Measurements from ENCODE around the gene STON2.

The STON2 gene

DNA sequence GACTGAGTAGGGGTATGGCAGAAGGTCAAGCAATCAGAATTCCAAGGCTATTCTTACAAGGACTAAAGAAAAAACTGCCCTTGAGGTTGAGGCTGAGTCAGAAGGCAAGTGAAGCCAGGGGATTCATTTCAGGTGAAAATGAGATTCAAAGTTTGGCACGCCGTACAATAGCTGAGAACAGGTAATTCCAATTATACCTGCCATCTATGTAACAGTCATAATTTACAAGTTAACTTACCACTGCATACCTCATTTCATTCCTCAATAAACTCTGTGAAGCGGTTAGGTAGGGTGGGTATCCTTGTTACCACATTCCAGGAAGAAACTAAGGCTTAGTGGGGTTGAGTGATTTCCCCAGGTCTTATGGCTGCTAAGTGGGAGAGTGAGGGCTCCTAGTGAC is 64.1 kb downstream of the STON2 start:
- DNase-seq: no peak

GRCh38 chr14:81332725-81333124 is 67.4 kb downstream of the STON2 start:
- DNase-seq: no peak

DNA sequence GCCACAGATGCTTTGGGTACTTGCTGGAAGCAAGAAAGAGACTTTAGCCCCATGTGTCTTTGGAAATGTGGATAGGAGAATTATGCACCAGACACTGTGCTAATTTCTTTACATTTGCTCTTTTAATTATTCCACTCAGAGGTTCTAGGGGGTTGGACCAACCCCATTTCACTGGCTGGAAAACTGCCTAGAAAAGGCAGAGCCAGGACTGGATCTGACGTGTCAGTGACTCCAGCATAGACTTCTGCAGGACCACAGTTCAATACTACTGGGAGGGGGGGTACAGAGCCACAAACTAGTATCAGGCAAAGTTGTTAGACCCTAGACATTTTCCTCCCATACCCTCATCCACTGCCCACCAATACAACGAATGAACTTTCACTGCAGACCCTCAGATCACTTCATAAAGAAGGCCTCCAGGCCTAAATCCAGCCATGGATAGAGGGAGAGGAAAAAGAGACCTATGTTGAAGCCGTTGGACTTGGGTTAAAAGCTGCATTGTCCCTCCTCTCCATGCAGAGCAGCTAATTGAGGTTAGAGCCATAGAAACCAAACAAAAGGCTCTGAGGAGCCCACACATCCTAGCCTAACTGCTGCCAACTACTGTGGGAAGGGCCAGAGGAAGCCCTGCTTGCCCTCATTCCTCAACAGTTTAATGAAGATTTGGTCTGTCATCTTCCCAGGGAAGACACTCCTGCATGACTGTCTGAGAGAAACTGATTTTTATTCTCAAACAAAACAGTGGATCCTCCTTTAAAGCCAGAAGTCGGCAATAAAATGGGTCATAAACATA is 68.7 kb downstream of the STON2 start:
- DNase-seq: peak in 13 of 56 donors; percentile 22 to 64 (median 39)

DNA sequence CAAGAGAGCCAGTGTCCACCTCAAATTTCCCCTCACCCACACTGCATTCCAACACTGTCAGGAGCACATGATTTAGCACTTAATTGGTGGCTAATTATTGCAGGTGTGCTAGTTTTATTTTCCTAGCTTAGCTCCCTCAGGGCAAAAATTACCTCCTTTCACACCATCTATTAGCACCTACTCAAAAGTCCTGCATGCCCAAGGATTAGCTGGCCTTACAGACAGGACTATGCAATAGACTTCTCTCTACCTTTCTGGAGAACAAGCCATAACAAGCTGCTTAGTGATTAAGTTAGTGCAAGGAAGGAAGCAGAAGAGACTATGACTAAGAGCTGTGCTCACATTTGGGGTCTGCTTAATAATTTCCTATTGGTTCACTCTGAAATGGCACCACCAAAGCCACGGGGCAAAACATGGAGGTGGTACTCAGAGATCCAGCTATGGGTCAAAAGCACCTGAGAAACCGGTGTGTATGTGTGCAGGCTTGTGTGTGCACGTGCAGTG is 69.5 kb downstream of the STON2 start:
- DNase-seq: no peak

DNA sequence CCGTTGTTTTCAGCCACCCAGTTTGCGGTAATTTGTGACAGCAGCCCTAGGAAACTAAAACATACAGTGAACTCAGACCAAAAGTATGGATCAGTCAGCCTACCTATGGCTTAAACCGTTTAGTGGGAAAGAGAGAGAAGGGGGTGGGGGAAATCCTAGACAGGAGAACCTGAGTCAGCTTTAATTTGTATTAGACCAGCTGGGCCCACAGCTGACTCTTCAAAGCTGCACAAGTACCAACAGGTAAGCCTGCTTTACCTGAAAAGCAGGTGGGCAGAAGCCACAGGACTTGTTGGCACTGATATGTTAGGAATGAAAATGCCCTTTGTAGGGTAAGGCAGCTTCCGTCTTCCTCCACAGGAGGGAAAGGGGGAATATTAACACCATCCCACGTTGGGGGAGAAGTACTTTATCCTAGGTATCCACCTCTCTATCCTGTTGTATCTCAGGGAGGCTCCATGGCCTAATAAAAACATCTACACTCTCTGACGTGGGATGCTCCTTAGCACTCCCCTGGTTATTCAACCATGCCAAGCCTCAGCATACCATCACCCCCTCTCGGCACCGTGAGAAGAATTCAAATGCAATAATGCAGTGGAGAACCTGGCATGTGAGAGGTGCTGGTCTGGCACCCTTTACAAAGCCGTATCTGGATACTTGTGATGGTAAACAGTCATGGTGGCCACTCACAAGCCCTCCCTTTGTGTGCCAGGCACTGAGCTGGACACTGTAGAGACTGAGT is 70.3 kb downstream of the STON2 start:
- no peak for DNase-seq

DNA sequence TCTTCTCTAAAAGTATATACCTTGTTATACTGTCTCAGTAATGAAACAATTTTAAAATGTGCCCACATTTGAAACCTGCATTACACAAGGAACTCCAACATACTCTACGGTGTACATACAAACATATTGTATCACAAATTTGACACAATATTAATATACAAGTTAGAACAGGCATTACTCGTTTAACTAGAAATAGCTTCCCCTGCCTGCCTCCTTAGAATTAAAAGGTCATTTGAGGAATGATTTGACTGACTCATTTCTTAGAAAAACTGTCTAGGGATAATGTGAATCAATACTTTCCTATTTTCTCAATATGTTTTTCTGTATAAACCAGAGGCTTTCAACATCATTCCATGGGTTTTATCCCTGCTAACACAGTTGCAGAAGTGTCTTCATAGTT is 73.7 kb downstream of the STON2 start:
- DNase-seq: no peak

DNA sequence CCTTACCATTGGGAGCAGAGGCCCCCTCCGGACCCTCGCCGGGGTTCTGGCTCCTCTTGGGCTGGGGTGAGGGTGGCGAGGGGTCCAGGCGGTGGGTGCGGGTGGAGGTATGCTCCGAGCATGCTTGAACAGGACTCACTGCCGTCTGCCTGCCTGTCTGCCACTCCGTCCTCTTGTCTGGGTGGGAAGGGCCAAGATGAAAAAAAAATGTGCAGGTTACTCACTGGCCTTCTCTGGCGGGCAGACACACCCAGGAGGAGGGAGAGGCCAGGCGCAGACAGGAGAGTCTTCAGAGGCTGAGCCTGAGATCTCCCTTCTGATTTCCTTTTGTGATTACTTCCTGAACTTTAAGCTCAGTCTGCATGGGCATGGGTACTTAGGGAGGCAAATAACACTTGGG is 76.1 kb downstream of the STON2 start:
- peak in 1 of 56 donors; percentile 26 for DNase-seq

- peak in 5 of 56 donors; percentile 6 to 40 (median 29) for DNase-seq
Observed at GRCh38 chr14:81323093-81323492, 77.0 kb downstream of the STON2 start.

GRCh38 chr14:81319946-81320345 is 80.2 kb downstream of the STON2 start:
- no peak for DNase-seq

DNA sequence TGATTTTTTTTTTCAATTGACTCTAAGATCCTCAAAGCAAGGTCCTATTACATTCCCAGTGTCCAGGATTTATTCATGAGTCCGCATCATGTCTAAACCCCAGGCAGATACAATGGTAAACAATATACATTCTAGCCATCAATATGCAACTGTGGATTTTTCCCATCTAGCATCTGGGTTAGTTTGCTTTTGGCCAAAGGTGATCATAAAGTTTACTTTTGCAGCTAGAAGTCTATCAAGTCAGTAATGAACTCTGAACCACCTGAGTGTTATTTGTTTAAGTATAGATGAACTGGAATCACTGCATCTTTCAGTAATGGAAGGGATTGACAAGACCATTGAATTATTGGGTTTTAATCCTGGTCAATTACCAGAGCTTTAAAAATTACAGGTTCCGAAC is 80.8 kb downstream of the STON2 start:
- DNase-seq: no peak

DNA sequence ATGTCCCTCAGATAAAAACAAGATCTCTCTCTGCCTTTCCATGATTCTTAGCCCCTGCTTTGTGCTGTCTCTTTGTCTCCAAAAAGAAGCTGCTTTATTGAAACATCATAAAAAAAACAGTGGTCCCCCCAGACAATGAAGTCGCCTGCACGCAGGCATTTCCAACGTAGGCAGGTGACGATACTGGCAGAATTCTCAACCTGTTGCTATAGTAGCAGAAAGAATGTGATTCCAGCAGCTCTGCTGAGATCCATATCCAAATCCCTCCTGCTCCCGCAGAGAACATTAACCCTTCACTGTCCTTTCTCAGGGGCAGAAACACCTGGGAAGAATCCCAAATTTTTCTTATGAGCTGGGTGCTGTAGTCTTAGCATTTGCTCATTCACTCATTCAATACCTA is 84.8 kb downstream of the STON2 start:
- peak in 8 of 56 donors; percentile 2 to 47 (median 20) for DNase-seq

DNA sequence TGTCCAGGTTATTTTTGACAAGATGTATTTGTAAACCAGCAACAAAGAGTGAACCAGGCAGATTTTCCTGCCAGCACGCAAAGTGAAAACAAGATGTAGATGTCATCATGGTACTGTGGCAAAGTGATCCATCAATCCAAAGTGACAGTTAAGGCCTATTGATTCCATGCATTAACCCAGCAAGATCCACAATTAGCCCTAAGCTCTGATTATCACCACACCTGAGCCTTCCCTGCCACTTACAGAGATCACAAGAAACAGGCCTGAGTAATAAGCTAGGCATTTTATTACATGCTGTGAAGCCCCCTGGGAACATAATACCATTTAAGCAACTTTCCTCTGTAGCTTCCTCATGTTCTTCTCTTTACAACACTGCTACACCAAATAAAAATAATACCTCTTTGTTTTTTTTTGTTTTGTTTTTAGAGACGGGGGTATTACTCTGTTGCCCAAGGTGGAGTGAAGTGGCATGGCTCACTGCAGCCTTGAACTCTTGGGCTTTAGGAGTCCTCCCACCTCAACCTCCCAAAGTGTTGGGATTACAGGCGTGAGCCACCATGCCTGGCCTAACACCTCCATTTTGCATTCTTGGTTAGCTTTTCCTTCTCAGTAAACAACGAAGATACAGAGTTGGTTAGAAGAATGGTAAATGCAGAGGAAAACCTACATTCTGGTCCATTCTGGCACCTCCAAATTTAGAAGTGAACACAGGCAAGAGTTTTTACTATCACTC is 85.5 kb downstream of the STON2 start:
- no peak for DNase-seq

DNA sequence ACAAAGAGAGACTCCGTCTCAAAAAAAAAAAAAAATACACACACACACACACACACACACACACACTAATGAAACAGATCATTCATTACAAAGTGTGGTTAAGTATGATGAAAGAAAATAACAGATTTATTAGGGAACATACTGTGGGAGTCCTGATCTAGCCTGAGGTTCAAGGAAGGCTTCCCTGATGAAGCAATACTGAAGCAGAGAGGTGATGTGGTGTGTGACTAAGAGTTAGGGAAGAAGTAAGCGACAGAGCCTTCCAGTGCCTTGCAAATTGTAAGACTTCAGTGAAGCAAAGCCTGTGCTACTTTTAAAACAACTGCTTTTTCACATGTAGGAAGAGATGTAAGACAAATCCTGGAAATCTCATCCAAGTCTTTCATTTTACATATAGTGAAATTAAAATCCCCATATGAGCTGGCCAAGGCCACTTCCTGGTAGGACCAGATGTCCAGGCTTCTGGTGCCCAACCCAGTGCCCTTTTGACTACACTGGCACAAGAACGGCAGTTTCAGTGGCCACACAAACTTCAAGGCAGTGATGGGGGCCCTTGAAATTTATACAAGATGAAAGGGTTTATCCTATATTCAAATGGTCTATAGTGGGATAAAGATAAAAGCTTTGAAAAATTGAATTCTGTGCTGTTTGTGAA is 86.2 kb downstream of the STON2 start:
- no peak for DNase-seq

GRCh38 chr14:81313200-81313599 is 86.9 kb downstream of the STON2 start:
- DNase-seq: peak in 1 of 56 donors; percentile 31

GRCh38 chr14:81312289-81312876 is 87.7 kb downstream of the STON2 start:
- DNase-seq: no peak

DNA sequence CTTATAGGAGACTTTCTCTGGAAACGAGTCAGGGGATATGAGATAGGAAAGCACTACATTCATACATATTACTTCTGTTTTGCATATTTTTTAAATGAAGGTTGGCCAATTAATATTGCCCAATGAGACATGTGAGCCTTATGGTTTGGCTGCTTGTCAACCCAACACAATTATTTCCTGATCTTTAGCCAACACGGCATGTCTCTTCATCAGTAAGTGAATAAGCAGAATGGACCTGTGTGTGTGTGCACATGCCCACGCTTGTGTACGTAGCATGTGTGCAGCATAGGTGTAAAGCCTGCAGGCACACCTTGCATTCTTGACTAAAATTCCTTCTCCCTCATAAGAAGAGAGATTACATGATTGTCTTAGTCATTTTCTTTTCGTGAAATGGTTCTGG is 88.3 kb downstream of the STON2 start:
- DNase-seq: no peak

GRCh38 chr14:81311141-81311540 is 89.0 kb downstream of the STON2 start:
- no peak for DNase-seq

DNA sequence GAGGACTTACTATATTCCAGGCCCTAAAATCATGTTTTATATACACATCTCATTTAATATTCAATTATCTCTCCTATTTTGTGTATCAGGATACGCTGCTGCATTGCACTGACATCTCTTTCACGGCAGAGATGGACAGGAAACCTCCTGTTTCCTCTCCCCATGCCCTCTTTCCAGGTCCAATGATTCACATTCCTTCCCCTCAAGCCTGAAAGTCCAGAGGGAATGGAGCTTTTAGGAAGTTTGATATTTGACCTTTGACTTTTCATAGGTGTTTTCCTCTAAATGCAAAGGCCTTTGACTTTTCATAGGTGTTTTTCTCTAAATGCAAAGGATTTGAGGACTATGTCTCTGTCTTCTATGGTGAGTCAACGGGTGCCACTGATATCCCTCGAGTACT is 89.5 kb downstream of the STON2 start:
- DNase-seq: no peak

GRCh38 chr14:81309511-81309910 is 90.6 kb downstream of the STON2 start:
- no peak for DNase-seq

DNA sequence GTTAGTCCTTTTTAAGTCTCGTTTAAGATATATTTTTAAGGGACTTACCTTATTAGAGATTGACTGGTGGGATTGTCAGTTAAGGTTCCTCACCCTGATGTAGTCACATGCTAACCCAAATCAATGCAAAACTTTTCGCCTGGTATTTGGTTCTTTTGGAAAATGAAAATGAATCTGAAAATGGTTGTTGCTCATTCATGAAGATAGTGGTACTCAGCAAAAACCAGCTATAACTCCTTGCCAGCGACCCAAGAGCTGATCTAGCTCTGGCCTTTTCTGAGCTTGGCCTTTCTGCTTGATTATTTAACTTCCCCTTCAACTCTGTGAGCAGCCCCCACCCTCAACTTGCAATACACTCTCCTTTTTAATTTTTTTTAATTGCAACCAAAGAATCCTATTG is 94.4 kb downstream of the STON2 start:
- no peak for DNase-seq

GRCh38 chr14:81305065-81305464 is 95.1 kb downstream of the STON2 start:
- DNase-seq: no peak

Data from amygdala (tissue), 56 donors.